Measurements from ENCODE around the gene RBM38.
"Not testable (repeated sequence)": the region's sequence is repeated elsewhere in the genome, so short reads cannot be mapped to it uniquely, and the experiment has no call there.

Gene RBM38

GRCh38 chr20:57390604-57391438, at the start of gene RBM38:
Gene RBM38, plus strand, starts transcription at chr20:57391396. Its CDS starts 186 bp downstream, at chr20:57391582.
- peak within 1 kb of the TSS; percentile 81 for H3K4me3 ChIP-seq (ENCODE audit: low read depth, low read length)

DNA sequence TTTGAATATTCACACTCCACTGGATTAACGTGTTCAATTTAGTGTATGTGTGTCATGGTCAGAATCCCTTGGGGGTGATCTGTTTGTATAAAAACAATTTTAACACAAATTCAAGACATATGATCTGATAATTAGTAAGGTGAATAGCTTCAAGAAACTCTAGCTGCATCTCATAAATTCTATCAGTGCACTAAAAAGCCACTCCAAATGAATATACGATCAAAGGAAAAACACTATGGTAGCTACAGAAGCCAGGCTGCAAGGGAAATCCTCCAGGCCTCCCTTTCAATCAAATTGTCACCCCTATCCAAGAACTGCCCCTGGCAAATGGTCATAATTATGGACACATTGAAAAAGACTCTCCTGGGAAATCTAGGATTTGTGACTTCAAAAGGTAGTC, 49.5 kb upstream of the RBM38 start:
- no peak overlapping the region for H3K4me3 ChIP-seq (ENCODE audit: low read depth, low read length)

DNA sequence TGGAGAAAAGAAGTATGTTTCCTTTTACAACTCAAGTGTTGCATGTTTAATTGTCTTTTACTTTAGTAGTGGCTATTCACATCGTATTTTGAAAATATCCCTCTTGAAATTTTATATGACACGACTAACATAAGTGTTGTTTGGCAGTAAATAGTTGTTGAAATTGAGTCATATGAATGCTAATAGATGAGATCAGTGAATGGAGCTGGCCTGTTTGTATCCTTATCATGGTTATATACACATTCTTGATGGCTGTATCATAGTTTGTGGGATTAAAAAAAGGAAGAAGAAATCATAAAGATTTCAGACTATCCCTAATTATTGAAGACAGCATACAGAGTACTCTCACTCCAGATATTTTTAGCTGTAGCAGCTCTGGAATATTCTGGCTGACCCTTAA, 48.4 kb upstream of the RBM38 start:
- H3K4me3 ChIP-seq (ENCODE audit: low read depth, low read length) = no peak overlapping the region

- no peak overlapping the region for H3K4me3 ChIP-seq (ENCODE audit: low read depth, low read length)
These were observed 44.7 kb upstream of the RBM38 start for GRCh38 chr20:57346477-57346876.

DNA sequence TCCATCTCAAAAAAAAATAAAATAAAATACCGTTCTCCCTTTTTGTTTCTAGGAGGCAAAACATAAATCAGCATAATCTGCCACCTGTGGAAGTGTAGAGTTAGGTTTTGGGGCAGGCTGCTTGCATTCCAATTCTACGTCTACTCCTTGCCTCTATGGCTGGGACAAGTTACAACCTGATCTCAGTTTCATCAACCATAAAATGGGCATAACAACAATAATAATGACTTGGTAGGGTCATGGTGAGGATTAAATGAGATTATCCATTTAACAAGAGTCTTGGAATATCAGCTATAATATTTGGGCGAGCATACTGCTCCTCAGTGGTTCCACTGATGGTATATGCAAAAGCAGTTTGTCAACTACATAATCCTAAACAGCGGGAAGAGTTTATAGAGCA, 43.8 kb upstream of the RBM38 start:
- H3K4me3 ChIP-seq (ENCODE audit: low read depth, low read length) = no peak overlapping the region

- H3K4me3 ChIP-seq (ENCODE audit: low read depth, low read length) = not testable (repeated sequence)
These were observed 42.8 kb upstream of the RBM38 start for GRCh38 chr20:57348200-57348921.

- H3K4me3 ChIP-seq (ENCODE audit: low read depth, low read length) = not testable (repeated sequence)
These were observed 42.1 kb upstream of the RBM38 start for GRCh38 chr20:57348922-57349574.

DNA sequence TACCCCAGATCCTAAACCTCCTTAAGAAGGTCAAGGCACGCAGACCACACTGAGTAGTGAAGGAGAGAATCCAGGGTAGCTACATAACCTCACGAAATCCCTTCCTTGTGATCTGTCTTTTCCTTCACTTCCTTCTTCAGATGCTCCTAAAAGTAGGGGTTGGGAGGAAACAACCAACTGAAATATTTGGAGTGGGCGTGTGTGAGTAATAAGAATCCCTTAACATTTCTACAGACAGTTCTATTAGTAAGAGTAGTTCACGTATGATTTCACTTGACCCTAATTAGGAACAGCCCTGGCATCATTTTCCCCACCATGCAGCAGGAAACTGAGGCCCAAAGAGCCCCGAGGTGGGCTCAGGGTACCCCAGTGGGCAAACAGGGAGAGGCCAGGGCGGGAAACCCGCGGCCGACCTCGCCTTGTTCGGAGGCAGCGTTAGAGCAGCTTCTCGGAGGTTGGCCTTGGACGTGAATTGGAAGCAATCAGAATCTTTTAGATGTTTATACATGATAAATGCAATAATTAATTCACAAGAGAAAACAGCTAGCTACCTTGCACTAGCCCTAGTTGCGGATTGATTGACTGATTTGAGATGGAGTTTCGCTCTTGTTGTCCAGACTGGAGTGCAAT, 41.0 kb upstream of the RBM38 start:
- H3K4me3 ChIP-seq (ENCODE audit: low read depth, low read length) = no peak overlapping the region

- H3K4me3 ChIP-seq (ENCODE audit: low read depth, low read length) = peak overlapping the region; percentile 70
These were observed 40.5 kb upstream of the RBM38 start for GRCh38 chr20:57350726-57351041.

- peak within 1 kb of the TSS; percentile 70 for H3K4me3 ChIP-seq (ENCODE audit: low read depth, low read length)
These were observed 40.0 kb upstream of the RBM38 start, which contains the start of gene RAE1 for GRCh38 chr20:57351042-57351783. Gene RAE1, plus strand, starts transcription at chr20:57351255. Its CDS starts 2,784 bp downstream, at chr20:57354039.

GRCh38 chr20:57352305-57352704, 38.9 kb upstream of the RBM38 start:
- peak overlapping the region; percentile 70 for H3K4me3 ChIP-seq (ENCODE audit: low read depth, low read length)

DNA sequence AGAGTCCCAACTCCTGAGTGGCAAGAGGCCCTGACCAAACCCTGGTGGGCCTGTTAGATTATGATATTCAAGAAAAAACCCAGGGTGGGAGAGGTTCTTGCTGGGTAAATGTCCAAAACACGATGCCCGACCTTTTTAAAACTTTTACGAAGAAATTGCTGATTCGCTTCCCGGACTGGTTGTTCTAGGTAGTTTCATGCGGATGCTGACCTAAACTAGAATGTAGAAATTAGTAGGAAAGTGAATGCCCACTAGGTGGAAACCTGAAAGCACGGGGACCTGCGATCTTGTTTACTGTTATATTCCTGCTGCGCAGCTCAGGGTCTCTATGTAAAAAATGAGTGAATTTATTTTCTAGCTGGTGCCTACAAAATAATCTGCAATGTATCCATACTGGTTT, 37.8 kb upstream of the RBM38 start:
- H3K4me3 ChIP-seq (ENCODE audit: low read depth, low read length) = no peak overlapping the region

- H3K4me3 ChIP-seq (ENCODE audit: low read depth, low read length) = no peak overlapping the region
These were observed 29.7 kb upstream of the RBM38 start for GRCh38 chr20:57361517-57361916.

GRCh38 chr20:57364451-57364850, 26.7 kb upstream of the RBM38 start:
- H3K4me3 ChIP-seq (ENCODE audit: low read depth, low read length) = no peak overlapping the region

GRCh38 chr20:57369596-57369995, 21.6 kb upstream of the RBM38 start:
- H3K4me3 ChIP-seq (ENCODE audit: low read depth, low read length) = no peak overlapping the region

DNA sequence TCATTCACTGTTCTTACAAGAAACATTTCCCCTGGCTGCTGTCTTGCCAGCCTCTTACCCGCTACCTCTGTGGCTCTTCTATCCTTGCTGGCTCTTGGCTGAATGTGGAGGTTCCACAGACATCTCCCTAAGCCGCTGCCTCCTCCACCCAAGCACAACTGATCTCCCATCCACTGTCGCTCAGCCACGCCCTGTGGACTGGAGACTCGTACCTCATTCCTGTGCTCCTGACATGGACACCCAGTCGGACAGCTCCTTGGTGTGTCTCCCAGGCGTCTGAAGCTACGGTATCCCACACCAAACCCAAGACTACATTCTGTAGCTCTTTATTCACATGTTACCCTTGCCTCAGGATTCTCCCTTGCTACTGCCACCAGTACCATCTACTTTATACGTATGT, 20.9 kb upstream of the RBM38 start:
- no peak overlapping the region for H3K4me3 ChIP-seq (ENCODE audit: low read depth, low read length)

GRCh38 chr20:57371363-57371762, 19.8 kb upstream of the RBM38 start:
- H3K4me3 ChIP-seq (ENCODE audit: low read depth, low read length) = no peak overlapping the region

DNA sequence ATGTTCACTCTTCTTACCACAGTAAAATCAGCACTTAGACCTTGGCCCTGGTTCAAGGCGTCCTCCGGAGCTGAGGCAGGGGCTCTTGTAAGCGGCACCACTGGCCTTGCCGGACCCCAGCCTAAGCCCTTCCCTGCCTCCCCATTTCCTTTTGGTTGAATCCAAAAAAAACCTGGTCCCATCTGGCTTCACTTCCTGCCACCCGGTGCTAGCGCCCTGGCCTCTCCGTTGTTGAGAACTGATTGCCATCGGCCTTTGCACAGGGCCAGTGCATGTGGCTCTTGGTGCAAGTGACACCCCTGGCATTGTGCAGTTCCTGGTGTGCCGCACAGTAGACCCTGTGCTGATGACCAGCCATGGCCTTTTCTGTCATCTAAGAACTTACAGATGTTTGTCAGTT, 19.0 kb upstream of the RBM38 start:
- no peak overlapping the region for H3K4me3 ChIP-seq (ENCODE audit: low read depth, low read length)

DNA sequence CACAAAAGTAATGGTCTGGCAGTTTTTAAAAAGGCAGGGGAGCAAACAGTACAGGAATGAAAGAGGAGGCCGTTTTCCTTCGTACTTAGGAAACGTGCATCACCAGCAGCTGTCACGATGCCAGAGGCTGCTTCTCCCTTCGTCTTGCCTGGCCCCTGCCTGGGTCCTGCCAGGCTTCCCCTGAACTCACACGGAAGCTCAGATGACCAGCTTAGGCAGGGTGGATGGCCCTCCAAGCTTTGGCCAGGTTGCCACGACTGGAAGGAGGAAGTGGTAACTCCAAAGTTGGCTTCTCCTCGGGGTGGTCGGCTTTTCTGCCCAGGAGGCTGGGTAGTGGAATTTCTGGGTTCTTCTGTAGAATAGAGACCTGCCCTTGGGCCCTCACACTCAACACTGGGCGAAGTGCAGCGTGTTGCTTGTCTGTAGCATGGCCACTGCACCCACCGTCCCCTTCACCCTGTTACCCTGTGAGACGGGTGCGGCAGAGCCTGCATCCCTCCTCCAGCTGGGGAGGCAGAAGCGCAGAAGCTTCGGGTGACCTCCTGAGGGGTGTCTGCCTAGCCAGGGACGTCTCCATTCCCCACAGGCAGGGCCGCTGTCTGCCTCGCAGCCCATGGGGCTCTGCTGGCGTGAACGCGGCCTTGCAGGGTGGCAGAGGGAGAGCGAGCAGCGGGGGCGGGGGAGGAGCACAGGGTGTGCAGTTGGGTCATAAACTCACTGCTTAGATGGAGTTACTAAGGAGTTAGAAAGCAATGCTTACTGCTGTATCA, 18.4 kb upstream of the RBM38 start:
- no peak overlapping the region for H3K4me3 ChIP-seq (ENCODE audit: low read depth, low read length)

All from iPS-11a (cell line).